GM19025 (cell line): ENCODE data around the gene CARHSP1.
"Not testable (repeated sequence)": the region's sequence is repeated elsewhere in the genome, so short reads cannot be mapped to it uniquely, and the experiment has no call there.

Experiments
- ATAC-seq: cut with Tn5 transposase; IDR thresholded peaks from one replicate; pipeline ENCODE4 v1.9.1; 2021; ENCODE audit warnings: mild to moderate bottlenecking, low read depth, moderate library complexity; ENCODE audit not compliant: unreplicated experiment

The CARHSP1 gene

DNA sequence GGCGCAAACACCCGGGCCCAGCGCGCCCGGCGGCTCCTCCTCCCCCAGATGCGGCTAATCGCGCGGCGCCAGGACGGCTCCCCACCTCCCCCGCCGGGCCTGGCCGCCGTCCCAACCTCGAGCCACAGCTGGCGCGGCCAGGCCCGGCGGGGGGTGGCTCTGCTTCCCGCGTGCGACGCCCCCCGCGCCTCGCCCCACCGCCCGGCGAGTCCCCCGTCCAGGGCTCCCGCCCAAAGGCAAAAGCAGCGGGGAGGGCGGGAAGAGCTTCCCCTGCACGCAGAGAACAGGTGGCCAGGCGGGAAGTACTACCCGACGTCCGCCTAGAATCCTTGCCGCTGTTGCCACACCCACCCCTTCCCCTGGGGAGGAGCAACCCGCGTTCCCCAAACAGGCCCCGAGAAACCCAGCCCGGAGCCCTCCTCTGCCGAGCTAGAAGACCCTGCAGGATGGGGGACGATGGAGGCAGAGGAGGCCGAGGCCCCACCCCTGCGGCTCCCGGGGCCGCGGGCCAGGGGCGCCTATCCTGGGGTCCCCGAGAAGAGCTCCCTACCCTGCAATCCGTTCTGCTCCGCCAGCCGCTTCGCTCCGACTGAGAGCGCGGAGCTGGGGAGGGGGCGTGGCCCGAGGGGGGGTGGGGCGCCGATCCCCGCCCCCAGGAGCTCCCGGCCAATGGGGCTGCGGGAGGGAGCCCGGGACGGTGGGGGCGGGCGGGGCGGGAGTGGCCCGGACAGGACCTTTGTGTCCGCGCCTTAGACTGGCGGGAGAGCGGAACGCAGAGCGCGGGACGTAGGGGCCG lies at the start of gene CARHSP1:
CARHSP1 (minus strand) TSS at position 591 of the 796 bp plus-strand sequence. CDS start 9,678 bp downstream, outside the sequence.
- peak; percentile 73 for ATAC-seq

DNA sequence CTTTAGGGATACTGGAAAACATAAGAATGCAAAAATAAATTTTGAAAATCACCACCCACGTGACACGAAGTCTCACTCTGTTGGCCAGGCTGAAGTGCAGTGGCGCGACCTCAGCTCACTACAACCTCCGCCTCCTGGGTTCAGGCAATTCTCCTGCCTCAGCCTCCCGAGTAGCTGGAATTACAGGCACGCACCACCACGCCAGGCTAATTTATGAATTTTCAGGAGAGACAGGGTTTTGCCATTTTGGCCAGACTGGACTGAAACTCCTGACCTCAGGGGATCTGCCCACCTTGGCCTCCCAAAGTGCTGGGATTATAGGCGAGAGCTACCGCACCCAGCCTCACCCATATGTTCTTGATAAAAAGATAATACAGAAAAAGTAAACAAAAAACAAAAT lies 48.5 kb upstream of the CARHSP1 start:
- ATAC-seq = not testable (repeated sequence)

DNA sequence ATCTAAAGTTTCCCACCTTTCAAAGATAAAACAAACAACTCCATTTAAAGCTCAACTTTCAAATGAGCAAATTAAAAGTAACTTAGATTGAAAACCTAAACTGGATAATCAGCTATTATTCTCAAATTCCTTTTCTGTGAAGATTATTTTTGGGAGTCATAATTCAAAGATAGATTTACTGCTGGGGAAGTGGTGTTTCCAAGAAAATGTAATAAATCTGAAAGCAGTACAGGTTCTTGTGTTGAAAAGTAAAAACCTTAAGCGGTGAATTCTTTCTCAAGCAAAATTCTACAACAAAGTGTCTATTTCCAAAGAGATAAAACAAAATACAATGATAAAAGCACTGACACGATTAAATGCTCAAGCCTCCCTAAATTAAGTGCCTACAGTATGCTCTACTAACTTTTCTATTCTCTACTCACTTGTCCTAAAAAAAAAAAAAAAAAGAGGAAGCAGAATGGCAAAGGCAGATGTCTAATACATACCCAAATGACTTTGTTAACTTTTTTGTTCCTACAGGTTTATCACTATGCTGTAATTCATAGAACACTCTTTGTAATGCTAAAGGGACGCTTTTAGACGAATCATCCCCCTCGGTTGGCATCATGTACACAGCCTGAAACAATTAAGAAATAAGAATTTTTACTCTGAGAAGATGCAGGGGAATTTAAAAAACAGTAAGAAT lies 47.9 kb upstream of the CARHSP1 start:
- no peak for ATAC-seq

DNA sequence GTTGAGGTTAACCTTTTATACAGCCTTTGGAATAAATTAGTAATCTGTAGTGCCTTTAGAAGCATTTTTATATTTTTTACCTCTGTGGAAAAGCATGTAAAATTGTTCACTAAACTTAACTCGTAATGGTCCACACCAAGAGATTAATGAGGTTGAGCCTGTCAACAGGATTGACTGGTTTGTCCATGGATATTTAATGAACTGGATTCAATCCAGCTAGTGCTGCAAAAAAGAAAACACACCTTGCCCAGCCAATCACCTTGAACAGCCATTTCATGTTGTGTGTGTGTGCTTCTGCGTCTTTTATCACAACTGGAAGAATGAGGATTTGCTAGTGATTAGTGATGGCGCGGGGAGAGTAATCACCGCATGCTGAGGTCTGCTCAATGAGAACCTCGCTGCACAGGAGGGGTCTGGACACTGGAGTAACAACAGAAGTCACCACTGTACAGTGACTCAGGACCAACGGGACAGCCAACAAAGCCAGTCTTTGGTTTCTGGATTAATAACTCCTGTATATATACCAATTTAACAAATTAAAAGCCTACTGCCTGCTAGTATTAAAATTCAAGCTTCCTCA lies 47.0 kb upstream of the CARHSP1 start:
- no peak for ATAC-seq

DNA sequence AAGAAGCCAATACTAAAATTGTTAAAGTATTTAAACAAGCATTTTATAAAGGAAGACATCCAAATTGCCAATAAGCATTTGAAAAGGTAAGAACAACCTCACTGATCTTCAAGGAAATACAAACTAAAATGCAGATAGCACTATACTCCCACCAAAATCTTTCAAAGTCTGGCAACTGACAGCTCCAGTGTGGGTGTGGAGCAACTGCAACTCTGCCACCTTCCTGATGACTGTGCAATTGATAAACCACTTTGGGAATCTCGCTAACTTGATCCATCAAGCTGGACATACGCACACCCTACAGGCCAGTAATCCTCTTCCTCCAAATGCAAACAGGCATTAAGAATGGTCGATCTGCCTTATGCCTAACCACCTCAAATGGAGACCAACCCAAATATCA lies 45.3 kb upstream of the CARHSP1 start:
- ATAC-seq = no peak

DNA sequence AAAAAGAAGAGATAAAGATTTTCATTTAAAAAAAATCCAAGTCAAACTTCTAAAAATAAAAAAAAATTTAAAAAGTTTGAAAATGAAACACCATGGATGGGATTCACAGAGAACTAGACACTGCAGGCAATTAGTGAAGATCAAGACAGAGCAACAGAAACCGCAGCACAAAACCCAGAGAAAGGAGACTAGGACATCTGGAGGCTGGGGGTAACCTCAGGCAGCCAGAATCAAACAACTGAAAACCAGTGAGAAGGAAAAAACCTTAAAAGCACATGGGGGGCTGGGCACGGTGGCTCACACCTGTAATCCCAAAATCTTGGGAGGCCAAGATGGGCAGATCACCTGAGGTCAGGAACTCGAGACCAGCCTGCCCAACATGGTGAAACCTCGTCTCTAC lies 44.0 kb upstream of the CARHSP1 start:
- ATAC-seq = no peak

DNA sequence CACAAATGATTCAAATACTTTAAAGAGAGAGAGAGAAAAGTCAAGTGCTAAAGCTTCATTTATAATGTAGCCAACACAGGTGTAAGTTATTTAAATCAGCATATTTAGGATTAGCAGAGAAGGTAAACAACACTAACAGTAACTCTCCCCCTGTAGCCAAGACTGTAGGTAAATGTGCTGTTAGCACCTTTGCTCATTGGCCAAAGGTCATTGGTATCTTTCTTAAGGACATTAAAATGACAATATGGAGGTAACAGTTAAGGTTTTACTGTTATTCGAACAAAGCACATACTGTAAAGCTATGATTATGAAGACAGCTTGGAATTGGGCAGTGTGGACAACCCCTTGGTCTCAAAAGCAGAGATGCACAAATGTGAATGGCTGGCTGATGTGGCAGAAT lies 42.0 kb upstream of the CARHSP1 start:
- no peak for ATAC-seq

DNA sequence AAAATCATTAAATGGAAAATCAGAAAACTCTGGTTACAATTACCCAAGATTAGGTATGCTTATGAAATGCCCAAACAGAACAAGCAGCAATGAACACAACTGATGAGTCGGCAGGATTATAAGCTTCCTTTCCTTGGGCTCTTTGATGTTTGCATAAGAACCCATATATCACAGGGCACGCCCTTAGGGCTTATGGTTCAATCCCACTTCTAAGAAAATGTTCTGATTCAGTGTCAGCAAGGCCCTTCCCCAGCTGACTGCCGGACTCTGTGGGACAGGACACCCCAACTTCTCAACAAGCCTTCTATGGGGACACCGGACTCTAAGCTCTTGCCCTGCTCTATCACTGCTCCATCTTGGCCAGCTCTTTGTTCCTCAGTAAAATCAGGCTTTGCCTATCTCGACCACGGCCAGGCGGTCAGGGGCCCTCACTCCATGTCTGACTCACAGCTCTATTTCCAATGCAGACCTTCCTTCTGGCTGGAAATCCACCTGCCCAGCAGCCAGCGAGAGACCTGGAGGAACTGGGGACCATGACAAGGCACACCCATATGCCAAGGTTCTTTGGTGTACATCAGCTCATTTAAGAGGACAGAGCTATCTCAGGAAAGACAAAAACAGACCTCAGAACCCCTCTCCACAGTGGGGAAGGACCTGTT lies 40.1 kb upstream of the CARHSP1 start:
- no peak for ATAC-seq

DNA sequence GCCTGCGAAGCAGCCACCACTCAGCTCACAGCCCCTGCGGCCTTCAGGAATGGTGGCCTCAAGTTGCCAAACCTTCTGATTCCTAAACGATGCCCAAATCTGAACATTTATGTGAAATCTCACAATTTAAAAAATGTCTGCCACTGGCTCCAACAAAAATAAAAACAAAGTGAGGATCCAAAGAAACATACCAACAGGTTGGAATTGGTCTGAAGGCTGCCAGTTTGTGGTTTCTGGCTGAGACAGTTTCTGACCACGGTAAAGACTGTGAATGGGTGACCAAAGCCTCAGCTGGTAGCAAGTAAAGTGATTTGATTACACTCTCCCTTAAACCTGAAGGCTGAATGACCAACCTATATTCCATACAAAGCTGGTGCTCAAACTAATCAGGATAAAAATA lies 38.3 kb upstream of the CARHSP1 start:
- no peak for ATAC-seq

DNA sequence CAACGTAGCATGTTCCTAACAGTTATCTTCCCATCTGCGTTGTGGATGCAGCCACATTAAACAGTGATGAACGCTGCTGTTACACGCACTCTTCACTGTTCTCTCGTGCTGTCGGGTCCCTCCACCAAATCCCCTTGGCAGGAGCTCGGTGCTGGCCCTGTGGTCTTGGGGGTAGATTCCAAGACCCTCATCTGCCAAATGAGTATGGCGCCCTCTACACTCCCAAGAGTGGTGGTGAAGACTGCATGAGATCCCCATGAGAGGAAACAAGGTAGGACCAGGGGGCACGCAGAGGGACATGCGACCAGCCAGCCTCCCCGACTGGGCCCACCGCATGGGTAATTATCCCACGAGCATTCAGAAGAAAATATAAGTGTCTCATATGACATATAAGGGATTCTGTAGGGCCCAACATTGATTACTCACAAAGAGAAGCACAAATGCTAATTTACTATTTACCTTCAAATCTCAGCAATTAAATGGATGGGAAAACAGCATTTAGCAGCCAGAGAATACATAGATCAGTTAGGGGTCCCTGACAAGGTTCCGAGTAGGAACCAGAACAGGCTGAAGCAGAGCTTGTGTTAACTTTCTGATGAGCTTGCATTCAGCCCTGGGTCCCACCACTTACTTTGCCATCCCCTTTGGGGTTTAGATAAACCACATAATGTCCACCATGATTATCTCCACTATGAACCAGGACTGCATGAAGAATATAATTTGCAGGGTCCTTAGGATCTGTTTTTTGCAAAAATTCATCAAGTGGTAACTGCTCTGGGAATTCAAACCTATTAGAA lies 37.2 kb upstream of the CARHSP1 start:
- no peak for ATAC-seq

DNA sequence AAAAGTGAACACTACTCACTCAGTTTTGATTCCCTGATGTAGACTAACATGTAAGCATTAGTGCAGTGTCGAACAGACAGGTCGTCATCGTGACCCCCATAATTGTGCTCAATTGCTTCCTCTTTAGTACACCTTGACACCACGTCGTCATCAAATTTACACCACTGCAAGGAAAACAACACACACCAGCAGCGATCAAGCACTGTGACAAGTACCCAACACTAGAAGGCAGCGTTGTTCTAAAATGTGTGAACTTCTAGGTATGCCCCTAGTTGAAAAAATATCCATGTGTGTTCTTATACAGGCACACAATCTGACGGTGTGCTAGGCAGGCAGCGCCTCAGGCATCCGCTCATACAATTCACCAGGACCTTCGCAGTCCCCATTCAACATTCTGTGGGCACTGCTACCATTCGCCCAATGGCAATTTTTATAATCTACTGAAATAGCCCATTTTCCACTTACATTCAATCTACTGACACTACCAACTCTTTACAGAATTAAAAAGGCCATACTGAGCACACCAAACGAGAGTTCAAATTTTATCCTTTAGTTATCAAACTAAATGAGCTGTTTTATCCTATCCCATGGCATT lies 36.5 kb upstream of the CARHSP1 start:
- ATAC-seq = no peak

DNA sequence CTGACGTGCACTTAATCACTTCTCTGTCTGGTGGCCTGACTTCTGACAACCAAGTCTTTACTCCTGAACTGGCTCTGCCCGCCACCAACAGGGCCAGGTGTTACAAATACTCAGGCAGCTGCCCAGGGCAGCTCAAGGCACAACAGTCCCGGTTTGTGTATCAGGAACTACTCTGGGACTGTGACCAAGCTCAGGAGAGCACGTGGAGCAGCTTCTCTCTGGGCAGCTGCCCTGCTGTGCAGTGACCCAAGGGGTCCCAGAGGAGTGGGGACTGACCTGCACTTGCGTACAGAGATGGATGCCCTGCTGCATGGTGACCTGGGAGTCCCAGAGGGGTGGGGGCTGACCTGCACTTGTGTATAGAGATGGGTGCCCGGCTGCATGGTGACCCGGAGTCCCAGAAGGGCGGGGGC lies 35.2 kb upstream of the CARHSP1 start:
- no peak for ATAC-seq

DNA sequence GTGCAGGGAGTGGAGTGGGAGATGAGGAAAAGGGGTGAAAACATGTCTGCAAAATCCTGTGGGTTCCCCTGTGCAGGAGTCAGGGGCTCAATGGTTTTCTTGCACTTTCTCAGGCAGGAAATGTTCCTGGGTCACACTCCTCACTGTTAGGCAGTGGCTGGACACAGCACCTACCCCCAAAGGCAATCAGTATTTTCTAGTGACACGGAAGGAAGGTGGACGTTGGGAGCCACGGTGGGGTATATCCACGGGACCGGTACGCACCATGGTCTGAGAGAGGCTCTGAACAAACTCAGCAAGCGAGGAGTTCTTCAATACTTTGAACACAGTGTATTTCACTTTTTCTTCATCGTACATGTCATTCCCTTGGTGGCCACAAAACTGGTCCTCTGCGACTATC lies 34.2 kb upstream of the CARHSP1 start:
- no peak for ATAC-seq

DNA sequence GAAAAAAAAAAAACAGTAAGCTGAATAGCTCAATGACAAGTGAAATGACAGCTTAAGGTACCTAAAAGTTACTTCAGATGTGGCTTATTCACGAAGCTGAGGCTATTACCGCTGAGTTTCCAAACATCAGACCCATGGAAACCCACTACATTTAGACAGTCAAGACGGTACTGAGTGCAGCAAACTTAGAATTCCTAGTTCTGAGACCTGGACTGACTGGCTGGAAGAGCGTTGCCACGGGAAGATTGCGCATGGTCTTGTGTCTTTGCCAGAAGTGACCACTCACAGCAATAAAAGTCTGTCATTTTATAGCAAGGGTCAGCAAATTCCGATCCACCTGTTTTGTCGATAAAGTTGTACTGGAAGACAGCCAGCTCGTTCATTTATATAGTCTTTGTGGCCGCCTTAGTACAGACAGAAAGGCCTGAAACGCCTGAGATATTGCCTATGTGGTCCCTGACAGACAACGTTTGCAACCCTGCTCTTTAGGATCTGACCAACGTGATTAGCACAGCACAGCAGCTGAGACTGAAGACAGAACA lies 32.6 kb upstream of the CARHSP1 start:
- no peak for ATAC-seq

DNA sequence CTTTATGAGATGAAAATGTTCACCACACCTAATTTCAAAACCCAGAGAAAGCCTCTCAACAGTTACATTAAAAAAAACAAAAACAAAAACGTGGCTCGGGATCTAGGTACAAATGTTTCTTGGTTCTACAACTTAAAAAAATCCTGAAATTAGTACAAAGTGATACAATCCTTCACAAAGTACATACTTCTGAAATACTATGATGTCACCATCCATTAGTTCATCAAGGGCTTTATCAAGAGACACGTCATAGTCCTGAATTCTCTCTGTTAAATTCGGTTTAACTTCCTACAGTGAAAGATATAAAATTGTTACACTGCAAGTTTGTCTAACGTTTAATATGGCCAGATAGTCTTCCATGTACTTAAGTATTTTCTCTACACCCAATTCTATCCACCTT lies 31.5 kb upstream of the CARHSP1 start:
- no peak for ATAC-seq

DNA sequence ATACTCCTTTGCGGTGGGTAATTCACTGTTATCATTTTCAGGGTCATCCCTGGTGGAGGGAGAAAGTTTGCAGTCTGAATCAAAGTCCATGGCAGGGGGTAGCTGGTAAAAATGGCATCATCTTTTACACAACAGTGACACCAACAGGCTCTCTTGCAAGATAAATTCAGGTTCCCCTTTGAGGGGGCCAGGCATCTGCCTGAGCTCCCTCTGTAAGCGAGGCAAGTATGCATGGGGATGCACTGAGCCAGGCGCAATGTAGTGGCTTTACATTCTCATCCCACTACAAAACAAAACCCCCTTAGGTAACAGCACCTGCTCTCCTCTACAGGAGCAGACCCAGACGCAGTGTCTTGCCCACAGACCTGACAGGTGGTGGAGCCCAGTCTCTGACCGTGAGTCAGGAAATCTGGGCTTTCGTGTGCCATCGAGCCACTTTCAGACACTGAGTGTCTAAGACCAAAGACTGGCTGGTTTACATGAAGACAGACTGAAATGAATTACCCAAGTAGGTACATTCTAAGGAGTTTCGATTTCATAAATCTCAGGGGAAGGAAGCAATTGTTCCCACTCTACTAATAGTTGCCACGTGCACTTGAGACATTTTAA lies 31.0 kb upstream of the CARHSP1 start:
- no peak for ATAC-seq

DNA sequence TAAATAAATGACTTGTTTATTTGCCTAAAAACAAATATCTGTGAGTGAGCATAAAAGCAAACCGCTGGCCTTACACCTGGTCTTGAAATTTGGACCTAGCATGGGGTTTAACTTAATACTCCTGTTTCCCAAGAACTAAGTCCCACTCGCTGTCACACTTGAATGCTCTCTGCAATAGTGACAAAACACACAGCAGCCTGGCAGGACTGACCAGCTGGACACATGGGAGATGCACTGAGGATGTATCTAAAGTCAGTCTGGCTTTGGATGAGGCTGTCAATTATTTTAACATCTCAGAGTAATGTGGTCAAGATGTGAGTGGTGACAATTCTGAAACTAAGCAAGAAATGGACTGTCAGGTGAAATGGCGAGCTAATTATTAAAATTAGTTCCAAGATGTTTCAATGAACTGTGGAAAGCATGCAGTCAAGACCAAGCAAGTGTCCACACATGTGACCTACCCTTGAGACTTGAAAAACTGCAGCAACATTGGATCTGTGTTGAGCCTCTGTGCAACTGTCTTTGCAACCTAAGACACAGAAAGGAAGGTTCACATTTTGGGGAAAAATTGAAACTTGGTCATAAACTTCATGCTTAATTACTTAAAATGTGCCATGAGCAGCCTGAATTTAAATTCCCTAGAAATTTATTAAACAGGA lies 30.0 kb upstream of the CARHSP1 start:
- ATAC-seq = no peak

DNA sequence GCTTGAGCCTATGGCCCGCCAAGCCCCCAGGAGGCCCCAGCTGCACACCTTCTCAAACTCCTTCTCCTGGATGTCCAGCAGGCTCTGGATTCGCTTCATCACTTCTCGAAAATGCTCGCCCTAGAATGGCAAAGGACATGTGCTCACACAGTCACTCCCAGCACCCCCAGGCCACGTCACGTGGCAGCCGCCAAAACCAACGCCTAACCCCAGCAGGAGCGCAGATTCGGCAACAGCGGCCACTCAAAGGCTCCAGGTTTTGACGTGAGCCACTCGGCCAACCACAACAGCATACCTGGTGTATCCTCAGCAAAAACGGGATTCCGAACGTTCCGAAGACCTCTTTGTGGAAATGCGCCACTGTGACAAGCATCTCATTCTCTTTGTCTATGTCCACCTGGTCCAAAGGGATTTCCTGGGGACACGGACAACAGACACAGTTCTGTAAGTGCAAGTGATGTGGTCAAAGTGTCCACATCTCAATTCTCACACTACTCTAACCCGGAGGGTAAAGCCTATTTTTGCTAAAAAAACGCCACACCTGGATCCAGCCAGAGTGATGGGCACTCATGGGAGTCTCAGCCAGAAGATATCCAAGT lies 26.0 kb upstream of the CARHSP1 start:
- no peak for ATAC-seq
